GM21619 (cell line): ENCODE measurements around the gene ZBBX.
"Not testable (repeated sequence)": the region's sequence is repeated elsewhere in the genome, so short reads cannot be mapped to it uniquely, and the experiment has no call there.

Experiments
- ATAC-seq: cut with Tn5 transposase; IDR thresholded peaks from one replicate; pipeline ENCODE4 v1.9.1; 2021; ENCODE audit not compliant: unreplicated experiment

The ZBBX gene

GRCh38 chr3:167380004-167380689 lies at the start of gene ZBBX:
Gene ZBBX, minus strand, starts transcription at chr3:167380297. Its CDS starts 7,396 bp downstream, at chr3:167372901.
- ATAC-seq = peak; percentile 100

- not testable (repeated sequence) for ATAC-seq
Observed at GRCh38 chr3:167426962-167427361, 46.9 kb upstream of the ZBBX start.

- ATAC-seq = not testable (repeated sequence)
Observed at GRCh38 chr3:167422396-167422795, 42.3 kb upstream of the ZBBX start.

GRCh38 chr3:167409611-167410010 lies 29.5 kb upstream of the ZBBX start:
- no peak for ATAC-seq

GRCh38 chr3:167406876-167407492 lies 26.9 kb upstream of the ZBBX start:
- no peak for ATAC-seq

- ATAC-seq = no peak
Observed at GRCh38 chr3:167397826-167398225, 17.7 kb upstream of the ZBBX start.

GRCh38 chr3:167396075-167396474 lies 16.0 kb upstream of the ZBBX start:
- ATAC-seq = no peak

- no peak for ATAC-seq
Observed at GRCh38 chr3:167394003-167394402, 13.9 kb upstream of the ZBBX start.

GRCh38 chr3:167382155-167382554 lies 2.1 kb upstream of the ZBBX start:
- ATAC-seq = no peak

- ATAC-seq = no peak
Observed at GRCh38 chr3:167375478-167375877, 4.6 kb downstream of the ZBBX start.

GRCh38 chr3:167372138-167372537 lies 8.0 kb downstream of the ZBBX start:
- ATAC-seq = no peak

GRCh38 chr3:167361948-167362347 lies 18.1 kb downstream of the ZBBX start:
- no peak for ATAC-seq

GRCh38 chr3:167361306-167361705 lies 18.8 kb downstream of the ZBBX start:
- no peak for ATAC-seq

- ATAC-seq = no peak
Observed at GRCh38 chr3:167355446-167355845, 24.7 kb downstream of the ZBBX start.

GRCh38 chr3:167354751-167355150 lies 25.3 kb downstream of the ZBBX start:
- ATAC-seq = no peak

- no peak for ATAC-seq
Observed at GRCh38 chr3:167350245-167350862, 29.7 kb downstream of the ZBBX start.

- ATAC-seq = no peak
Observed at GRCh38 chr3:167346171-167346570, 33.9 kb downstream of the ZBBX start.

- ATAC-seq = no peak
Observed at GRCh38 chr3:167330993-167331785, 48.9 kb downstream of the ZBBX start.

GRCh38 chr3:167323572-167323971 lies 56.5 kb downstream of the ZBBX start:
- ATAC-seq = no peak

- no peak for ATAC-seq
Observed at GRCh38 chr3:167318996-167319615, 61.0 kb downstream of the ZBBX start.

- ATAC-seq = no peak
Observed at GRCh38 chr3:167318306-167318705, 61.8 kb downstream of the ZBBX start.
